Stimulated activated CD8-positive, alpha-beta memory T cell treated with anti-CD3 and anti-CD28 coated beads, Interleukin-7, amount 100 ng/mL, for 24 hours (primary cell): ENCODE measurements around the gene SLC43A1.
A peak's percentile ranks its signal among the peaks of the same experiment; 100 is the strongest.

Experiments used
- DNase-seq: peaks from one replicate; pipeline ENCODE4 v3.0.0-alpha.2; 2020; ENCODE audit warnings: low read depth

Gene SLC43A1

DNA sequence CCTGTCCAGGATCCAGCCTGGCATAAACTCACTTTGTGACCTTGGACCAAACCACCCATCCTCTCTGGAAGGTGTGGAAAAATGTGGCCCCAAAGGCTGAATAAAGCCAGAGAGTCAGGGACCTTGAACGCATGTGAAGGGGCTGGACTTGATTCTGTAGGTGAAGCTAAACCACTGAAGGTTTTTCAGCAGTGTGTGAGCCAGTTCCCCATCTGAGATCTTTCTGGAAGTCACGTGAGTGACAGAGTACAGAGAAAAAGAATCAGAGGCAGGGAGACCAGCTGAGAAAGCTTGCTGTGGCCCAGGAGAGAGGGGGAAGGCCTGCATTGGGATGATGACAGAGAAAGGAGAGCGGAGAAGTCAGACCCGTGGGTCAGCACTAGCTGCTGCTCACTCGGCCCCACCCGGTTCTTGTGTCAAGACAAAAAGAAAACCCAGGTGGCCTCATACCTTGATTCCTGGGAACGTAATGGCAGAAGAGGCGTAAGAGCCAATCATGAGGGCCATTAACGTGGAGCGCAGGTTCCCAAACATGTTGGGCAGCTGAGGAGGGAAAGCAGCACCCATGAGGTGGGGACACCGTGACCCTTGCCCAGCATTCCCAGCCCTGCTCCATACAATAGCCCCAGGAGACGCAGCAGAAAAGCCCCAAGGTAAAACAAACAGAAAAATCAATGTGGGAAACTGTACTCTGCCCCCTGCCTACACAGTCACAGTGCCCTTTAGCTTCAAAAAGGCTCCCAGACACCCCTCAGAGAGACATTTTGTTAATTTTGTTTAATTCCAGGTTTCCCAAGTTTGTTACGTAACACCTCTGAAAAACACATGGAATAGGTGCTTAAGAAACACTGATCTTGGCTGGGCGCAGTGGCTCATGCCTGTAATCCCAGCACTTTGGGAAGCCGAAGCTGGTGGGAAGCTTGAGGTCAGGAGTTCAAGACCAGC, 17.9 kb downstream of the SLC43A1 start:
- no peak for DNase-seq

DNA sequence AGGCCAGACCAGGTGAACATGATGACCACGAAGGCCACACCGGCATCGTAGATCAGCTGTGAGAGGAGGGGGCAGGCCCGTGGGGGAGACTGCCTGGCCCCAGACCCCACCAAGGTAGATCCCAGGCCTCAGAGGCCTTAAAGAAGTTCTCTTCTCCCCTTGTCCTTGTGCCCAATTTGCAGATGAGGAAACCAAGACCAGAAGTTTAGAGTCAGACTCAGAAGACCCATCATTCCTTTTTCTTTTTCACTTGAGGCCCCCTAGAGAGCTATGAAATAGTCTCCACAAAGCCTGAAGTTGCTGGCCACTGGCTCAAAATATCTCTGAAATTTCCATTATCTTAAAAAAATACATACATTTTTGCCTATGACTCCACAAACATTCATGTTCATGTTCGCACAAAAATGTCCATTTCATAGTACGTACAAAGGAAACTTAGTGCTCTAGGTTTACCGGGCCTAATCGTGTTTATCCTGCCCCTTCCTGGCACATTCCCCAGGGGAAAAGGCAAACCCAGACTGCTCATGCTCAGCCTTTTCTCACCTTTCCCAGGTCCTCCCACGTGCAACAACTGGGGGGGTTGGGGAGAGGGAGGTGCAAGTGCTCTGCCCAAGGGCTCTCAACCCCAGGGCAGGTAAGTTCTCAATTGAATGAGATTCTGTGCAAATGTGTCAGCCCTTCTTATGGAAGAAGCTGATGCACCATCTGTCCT, 19.2 kb downstream of the SLC43A1 start:
- DNase-seq: no peak

DNA sequence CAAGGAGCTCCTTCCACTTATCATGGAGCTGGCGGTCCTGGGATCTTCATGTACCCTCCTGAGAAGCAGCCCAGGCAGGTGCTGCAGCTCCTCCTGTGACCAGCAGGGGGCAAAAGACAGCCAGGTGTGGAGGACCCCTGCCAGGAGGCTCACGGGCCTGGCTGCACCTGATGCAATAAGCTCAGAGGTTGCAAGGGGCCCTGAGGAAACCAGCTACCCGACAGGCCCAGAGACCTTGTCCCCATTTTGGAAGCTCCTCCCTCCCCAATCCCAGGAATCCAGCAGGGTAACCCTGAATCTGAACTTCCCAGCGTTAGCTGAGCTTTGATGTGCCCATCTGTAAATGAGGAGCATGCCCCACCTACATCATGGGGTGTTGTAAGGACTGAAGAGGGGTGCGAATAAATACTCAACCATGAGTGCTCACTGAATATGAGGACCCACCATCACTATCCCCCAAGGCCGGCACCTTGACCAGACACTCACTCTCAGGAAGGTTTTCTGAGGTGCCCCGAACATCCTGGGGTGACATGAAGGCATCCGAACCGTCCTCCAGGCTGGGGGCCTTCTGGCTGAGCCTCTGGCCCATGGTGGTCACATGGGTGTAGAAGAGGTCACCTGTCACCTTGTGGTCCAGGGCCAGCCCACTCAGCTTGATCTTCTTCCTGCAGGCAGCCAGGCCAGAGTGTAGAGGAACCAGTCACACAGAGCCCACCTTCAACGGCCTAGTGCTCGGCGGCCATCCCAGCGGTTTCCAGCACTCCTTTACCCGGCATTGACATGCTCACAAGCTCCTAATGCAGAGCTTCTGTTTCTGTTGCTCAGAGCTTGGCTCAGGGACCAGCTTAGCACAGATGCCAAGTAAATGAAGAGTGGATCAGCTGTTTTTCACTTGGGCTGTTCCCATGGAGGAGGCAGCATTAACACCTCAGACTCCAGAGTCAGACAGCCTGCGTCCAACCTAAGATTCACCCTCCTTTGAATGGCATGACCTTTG, 21.7 kb downstream of the SLC43A1 start:
- no peak for DNase-seq

DNA sequence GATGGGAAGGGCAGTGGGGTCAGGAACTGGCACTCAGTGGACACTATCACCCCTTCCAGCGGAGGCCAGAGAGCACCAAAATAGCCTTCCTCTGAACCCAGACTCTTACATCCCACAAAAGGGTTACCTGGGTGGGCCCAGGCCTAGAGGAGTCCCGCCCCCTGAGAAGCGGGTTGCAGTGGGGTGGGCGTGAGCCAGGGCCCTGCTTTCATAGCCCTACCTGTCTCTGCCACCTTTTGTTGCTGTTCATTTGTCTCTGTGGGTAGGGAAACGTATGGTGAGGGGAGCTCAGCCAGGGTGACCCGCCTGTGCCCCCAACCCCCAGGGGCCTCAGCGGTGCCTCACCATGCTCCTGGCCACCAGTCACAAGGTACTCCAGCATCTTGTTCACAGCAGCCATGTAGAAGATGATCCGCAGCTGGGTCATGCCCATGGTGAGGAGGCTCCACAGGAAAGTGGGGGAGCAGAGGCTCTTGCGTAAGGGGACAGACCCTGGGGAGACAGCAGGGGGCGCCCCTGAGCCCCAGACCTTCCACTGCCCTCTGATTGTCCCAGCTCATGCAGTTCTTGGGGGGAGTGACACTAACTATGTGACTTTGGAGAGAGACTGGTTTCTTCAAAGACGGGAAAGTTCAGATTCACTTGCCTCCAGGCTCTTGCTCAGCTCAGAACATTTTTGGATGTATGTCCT, 24.0 kb downstream of the SLC43A1 start:
- DNase-seq: no peak

DNA sequence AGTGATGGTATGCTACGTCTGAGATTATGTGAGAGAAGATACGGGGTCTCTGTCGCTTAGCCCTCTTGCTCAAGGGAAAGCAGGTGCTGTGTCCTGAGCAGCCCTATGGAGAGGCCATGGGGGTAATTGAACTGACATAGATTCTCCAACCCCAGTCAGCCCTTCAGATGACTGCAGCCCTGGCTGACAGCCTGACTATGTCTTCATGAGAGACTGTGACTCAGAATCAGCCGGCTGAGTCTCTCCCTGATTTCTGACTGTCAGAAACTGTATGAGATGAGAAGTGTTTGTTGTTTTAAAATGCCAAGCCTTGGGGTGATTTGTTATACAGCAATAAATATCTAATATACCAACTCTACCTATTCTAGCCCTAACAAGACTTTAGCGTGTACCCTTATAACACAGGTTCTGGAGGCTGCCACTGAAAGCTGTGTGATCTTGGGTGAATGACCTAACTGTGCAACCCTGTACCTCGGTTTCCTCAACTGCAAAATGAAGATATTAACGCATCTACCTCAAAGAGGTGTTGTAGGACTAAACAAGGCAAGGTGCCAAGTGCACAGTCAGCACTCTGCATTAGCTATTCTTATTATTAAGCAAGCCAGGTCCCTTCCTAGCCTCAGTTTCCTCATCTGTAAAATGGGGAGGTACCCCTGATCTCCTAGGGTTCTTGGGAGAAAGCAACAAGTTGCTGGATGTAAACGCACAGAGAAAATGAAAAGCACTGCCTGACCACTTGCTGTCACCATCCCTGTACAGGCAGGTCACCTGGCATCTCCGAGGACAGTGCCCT, 24.9 kb downstream of the SLC43A1 start:
- no peak for DNase-seq

DNA sequence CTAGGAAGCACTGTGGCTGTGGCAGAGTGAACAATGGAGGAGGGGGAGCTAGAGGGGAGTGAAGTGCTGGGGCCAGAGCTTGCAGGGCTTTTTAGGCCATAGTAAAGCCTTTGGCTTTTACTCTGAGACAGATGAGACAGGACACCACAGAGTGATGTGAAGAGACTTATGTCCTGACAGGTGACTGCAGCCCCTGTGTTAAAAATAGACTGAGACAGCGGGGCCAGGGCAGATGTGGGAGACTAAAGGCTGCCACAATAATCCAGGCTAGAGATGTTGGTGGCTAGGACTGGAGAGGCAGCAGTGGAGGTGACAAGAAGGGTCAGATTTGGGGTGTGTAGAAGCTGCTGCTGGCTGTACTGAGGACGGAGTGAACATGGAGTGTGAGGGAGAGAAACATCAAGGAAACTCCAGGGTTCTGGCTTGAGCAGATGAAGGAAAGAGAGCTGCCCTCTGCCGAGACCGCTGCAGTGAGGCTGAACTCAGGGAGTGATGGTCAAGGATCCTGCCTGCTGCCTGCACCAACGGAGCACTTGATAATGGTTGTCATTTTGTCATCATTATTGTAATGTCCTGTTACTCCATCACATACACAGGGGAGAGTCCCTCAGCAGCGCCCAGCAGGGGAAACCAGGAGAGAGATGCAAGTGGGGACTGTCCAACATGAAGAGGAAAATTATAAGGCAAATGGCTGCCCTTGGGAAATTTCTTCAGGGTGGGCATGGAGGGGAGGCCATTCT, 27.4 kb downstream of the SLC43A1 start:
- DNase-seq: no peak

DNA sequence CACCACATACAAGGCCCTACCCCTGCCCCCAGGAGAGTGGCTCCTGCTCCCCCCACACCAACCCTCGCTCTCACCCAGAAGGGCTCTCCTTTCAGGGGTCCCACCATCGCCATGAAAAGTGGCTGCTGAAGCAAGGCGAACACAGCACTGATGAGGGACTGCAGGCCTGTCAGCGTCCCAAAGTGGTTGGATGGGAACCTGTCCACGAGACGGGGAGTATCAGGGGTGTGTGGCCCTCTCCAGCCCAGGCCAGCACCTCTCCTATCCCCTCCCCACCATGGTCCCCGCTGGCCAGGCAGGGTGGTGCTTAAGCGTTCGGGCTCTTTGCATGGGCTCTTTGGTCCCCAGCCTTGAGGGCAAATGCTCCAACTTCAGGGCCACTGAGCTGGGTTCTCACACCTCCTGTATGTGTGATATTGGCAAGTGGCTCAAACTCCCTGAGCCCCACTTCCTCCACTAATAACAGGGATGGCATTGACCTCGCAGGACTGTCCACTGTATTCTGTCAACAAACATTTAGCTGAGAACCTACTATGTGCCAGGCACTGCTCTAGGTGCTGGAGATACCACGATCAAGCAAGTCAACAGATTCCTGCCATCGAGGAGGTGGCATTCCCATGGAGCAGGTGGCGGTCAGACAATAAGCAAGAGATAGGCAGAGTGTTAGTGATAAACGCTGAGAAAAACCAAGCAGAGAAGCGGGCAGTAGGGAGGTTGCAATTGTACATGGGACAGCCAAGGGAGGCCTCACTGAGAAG, 28.3 kb downstream of the SLC43A1 start:
- no peak for DNase-seq

DNA sequence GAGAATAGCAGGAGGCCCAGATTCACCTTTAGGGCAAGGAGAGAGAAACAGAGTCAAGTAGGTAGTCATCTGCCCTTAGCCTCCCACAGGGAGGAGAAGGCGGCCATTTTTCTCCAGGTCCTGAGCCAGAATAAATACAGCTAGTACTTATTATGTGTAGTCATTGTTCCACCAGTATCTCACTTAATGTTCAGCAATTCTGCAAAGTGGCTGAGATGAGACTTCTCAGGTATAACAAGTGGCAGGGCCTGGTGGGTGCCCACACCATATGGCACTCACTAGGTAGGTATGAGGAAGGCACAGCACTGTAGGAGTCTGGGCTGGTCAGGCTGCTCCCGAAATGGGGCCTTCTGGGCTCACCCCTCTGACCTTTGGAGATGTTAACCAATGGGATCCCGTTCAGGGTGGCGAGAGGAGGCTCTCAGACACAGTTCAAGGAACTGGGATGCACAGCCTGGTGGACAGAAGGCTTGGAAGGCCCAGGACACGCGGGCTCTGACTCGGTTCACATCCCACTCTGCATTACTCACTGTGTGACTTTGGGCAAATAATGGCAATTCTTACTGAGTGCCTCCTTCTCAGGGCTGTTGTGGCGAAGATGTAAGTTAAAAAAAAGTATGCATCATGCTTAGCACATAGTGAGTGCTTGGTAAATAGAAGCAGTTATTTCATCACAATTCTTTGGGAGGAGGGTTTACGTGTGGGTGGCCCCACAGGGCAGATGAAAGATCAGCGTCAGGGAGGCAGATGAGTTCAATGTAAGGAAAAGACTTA, 30.1 kb downstream of the SLC43A1 start:
- DNase-seq: no peak

DNA sequence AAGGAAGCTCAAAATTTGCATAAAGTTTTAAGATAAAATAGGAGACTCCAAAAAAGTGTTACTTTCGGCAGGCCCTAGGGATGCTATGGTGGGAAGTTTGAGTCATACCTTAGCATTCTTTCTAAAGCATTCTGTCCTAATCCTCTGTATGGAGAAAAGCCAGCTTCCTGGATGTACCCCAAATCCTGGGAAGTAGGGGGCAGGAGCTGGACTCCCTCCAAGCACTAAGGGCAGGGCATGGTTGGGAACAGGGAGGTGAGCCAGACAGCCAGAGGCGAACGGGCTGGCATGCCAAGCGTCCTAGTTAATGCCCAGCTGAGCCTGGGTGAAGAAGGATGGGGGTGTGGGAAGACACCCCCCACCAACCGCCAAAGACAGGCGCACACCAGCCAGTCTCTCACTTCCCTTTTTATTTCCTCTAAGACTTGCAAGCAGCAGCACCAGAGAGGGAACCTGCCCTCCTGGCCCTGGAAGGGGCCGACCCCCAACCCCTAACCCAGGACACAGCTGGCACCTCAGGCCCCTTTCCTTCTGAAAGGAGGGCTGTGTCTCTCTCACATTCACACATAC, 31.3 kb downstream of the SLC43A1 start:
- DNase-seq: no peak

DNA sequence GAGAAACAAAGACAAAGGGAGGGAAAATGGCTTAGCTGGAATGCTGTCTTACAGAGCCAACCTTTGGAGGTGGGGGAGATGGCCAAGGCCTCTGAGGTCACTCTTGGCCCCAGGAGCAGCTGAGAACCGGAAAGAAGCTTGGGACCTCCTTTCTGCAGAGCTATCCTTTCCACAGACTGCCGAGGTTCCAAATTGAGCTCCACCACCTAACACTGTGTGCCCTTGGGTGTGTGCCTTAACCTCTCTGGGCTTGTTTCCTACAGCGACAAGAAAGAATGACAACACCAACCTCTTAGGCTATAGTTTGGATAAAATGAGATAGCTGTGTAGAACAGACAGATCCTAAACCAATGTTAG, 32.0 kb downstream of the SLC43A1 start:
- no peak for DNase-seq

DNA sequence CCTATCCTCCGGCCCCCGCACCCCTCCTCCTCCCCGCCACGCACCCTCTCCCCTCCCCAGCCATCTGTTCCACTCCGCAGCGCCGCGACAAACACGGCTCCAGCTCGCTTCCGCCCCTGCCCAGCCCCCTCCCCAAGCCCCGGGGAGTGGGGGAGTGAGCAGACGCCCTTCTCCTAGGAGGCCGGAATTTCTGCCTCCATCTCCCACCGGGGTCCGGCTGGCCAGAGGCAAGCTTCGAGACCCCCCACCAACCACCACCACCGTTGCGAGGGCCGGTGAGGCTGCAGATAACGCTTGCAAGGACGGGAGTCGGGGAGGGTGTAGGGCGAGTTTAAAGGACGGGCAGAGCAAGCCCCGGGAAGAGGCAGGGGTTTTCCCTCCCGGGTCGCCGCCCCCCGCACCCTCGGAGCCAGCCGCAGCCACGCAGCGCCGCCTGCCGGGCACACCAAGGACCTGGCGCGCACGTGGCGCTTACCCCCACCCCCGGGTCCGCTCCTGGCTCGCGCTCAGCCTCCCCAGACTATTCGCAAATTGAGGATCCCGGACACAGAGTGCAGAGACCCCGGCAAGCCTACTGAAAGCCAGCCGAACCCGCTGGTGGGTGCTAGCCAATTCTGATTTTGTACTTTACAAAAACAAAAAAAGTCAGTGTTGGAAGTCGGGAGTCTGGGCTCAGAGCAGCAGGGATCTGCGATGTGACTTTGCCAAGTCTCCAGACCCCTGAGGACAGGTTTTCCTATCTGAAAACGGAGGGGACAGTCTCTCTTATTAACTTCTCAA, 32.5 kb downstream of the SLC43A1 start:
- DNase-seq: no peak

DNA sequence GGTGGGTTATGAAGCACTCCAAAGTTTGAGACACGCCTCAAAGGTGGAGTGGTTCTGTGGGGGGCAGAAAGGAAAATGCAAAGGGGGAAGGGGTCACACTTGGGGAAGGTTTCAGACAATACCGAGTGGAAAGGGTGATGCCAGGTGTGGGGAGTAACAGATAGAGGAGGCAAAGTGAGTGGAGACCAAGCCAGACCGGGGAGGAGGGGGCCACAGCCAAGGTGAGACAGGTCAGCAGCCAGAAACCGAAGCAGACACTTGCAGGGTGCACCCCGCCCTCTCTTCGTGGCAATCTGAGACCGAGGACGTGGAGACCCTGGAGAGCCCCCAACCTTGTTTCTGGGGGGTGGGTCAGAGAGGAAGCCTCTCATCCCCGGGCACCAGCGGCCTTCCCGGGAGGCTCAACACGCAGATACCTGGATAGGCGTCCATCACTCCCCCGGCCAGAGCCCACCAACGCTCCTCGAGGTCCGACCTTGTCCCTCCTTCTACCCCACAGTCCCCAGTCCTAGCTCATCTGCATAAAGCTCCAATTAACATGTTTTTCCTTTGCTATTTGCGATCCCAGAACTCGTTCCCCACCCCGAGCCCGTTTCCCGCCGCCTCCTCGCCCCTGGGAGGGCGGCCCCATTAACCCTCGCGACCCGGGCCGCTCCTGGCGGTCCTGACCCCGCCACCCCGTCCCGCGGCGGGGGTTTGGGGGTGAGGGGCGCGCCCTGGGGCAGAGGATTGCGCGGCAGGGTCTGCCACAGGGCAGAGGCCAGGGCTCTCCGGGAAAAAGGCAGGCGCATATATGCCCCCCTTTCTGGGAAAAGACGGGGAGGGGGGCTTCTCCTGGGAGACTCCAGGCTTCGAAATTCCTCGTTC, 33.4 kb downstream of the SLC43A1 start:
- no peak for DNase-seq

DNA sequence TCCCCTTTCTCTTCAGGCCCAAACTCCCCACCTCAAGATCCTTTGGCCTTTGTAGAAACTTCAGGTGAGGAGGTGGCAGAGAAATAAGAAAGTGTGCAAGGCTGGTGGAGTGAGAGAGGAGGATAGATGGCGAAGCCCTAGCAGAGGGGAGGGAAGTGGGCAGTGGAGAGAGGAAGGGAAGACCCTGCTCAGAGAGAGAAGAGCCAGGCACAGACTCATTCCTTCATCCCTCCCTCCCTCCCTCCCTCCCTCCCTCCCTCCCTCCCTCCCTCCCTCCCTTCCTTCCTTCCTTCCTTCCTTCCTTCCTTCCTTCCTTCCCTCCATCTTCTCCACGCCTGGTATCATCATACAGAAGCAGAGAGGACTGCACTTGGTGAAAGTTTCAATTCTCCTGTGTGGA, 34.2 kb downstream of the SLC43A1 start:
- no peak for DNase-seq

DNA sequence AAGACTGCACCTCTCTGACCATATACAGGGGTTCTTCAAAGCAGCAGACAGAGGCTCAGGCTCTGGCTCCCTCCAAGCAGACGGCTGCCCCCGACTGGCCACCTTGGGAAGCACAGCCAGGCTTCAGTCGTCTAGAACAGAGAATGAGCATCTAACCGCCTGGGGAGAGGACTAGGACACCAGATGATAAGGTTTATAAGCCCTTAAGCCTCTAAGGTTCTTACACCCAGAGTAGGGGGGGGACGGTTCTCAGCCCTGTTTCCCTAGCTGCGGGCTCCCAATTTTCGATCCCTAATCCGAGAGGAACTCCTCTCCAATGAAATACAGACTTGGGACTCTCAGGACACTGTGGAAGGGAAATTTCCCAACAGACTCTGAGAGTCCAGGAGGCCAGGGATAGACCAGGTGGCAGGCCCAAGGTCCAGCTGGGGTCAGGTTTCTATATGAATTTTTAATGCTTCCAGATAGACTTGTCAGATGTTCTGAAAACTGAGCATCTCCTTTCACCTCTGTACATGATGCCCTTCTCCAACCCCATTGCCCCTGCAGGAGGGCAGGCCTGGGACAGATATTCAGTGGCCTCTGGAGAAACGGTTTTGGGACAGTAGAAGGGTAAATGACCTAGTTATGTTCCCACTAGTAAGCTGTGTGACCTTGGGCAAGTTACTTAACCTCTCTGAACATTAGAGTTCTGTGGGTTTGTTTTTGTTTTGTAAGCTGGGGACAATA, 34.9 kb downstream of the SLC43A1 start:
- peak; percentile 58 for DNase-seq

DNA sequence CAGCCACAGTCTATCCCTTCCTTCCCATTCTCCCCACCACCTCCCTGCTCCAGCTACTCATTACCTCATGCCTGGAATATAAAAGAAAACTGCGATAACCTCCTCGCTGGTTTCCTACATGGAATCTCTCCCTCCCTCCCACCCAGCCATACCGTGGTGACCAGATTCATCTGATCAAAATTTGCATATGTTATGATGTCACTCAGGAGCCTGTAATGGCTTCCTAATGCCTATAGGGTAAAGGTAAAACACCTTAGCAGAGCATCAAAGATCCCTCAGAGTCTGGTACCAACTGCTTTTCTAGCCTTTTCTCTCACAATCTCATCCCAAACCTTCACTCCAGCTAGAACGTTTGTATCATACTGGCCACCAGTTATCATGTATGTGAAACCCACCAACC, 35.6 kb downstream of the SLC43A1 start:
- DNase-seq: no peak
